T1000 (cell line): ENCODE measurements around the gene UNC119.
A peak's percentile ranks its signal among the peaks of the same experiment; 100 is the strongest.

Source experiments
- DNase-seq: peaks from one replicate; lab custom pipeline; 2025; ENCODE audit warnings: mixed read lengths; lab: John Stamatoyannopoulos, UW

UNC119 gene

DNA sequence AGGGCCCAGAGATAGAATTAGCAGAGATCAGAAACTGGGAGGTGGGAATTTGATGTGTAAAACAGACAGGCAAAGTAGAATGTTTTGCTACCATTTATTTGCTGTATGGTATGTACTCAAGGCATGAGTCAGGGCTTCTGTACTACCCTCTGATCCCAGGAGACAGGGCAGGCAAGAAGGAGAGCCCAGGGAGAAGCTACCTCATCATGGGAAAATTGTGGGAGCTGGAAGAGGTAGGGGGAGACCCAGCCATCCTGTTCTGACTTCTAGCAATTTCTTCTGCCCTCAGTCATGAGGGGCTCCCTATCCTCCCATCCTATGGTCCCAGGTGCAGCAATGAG, 20.6 kb upstream of the UNC119 start:
- DNase-seq: no peak

DNA sequence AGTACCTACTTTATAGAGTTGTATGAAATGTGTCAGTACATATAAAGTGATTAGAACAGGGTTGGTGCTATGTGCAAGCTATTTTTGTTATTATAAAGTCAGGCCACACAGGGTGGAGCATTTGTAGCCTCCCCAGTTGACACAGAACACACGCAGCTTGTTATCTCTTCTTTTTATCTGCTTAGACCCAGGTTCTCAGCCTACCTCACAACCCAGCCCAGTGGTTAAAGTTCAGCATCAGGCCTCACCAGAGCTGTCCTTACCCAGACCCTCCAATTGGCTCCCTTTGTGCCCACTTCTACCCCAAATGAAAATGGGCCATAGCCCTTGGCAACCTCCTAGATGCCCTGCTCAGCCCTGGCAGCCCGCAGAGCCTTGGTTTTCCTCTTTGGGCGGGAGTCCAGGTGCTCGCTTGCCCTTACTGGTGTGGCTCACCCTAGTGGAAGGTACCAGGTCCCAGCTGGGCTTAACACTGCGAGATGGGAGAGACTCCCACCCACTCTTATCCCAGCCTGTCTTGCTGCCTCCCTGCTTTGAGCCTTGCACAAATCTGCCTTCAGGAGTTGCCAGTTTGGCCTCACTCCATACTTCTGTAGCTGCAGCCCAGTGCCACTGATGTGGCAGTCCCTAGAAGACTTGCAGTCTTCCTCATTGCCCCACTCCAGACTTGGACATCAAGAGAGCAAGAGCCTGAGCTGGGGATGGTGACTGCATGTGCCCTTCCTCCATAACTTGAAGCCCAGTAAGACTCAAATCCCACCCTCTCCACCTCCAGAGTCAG, 20.0 kb upstream of the UNC119 start:
- no peak for DNase-seq

DNA sequence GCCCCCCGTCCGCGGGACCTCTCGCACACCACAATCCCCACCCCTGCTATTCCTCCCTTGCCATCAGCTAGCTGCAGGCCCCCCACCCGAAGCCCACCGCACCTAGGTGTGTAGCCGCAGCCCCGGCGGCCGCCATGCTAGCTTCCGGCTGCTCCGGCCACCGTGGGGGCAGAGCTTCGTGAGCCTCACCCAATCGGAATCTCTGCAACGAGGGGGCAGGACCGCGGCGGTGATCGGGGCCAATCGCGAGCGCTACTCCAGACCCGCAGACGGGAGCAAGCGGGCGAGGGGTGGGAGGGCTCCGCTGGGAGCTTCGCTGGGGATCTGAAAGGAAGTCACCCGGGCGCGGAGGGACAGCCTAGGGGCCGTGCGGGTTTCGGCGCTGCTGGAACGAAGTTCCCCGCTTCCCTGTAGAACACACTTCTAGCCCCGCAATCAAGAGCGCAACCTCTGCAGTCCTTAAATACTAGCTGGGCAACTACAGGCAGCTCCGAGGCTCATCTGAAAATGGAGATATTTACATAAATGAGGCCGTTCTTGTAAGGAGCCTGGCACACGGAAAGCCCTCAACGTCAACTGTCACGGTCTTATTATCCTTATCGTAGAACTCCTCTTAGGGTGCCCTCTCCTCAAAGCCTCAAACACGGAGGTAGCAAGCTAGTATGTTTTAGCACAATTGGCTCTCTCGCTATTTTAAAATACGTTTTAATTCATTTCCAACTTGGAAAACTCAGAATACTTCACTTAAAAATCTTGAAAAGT, 19.1 kb upstream of the UNC119 start, which contains the start of gene PIGS:
PIGS (minus strand) TSS at position 164 of the 762 bp plus-strand sequence; CDS start at position 136, 28 bp downstream.
- DNase-seq: peak; percentile 90

DNA sequence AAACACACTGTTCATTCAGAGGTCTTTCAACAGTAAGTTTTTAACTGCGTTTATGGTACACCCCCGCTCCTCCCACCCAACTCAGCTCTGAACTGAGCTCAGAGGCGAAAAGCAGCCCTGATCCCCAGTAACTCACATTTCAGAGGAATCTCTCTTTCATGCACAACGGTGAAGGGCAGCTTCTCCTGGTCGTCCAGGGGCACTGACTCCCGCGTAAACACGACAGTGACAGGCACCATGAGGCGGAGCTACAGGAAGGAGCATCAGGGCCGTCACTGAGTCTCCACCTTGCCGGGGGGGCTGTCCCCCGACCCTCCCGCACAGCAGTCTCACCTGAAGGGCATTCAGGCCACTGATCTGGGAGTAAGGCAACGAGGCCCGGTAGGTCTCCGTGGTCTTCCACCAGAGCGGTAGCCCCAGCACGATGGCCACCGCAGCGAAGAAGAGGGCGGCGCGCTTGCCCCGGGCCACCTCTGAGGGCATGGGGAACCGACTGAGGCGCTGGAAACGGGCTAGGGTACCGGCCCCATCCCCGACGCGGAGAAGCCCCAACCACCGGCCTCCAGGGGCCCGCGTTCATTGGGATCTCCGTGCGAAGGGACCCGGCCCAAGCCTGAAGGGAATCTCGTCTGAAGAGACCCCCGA, 18.4 kb upstream of the UNC119 start:
- no peak for DNase-seq

DNA sequence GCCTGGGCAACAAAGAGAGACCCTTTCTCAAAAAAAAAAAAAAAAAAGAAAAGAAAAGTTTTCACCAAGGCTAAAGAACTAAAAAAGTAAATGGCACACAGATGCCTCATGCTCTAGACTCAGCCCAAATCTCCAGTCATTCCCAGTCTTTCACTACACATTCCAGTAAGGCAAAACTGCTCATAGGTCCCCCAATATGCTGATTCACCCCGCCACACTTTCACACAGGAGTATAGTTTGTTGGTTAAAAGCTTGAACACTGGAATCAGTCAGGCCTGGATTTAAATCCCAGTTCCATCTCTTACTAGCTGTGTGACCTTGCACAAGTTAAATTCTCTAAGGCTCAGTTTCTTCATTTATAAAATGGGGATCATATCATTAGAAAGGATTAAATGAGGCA, 17.0 kb upstream of the UNC119 start:
- no peak for DNase-seq

DNA sequence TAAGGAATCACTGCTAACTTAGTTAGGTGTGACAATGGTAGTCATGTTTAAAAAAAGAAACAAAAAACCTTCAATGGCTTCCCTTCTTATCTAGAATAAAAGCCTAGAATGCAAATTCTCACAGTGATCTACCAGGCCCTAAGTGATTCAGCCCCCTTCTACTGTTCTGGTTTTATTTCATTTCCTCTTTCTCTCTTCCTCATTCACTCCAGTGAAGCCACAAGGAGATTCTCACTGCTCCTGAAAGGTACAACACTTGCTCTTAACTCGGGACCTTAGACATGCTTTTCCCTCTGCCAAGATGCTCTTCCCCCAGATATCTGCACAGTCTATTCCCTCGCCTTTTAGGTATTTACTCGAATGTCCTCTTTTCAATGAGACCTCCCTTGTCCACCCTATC, 15.2 kb upstream of the UNC119 start:
- no peak for DNase-seq

DNA sequence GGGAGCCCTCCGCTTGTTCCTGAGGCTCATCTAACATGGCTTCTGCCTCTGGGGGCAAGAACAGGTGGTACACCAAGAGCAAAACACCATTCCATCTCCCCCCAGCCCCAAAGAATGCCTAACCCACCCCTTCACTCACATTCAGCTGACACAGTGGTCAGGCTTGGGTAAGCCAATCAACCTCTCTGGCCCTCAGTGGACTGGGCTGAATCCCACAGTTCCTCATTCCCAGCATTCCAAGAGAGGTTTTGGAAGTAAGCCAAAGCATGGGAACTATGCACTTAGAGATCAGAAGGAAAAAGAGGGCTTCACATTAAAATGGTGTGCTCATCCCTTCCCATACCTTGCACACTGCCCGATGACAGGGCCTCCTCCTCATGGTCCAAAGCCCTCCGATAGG, 11.1 kb upstream of the UNC119 start:
- no peak for DNase-seq

DNA sequence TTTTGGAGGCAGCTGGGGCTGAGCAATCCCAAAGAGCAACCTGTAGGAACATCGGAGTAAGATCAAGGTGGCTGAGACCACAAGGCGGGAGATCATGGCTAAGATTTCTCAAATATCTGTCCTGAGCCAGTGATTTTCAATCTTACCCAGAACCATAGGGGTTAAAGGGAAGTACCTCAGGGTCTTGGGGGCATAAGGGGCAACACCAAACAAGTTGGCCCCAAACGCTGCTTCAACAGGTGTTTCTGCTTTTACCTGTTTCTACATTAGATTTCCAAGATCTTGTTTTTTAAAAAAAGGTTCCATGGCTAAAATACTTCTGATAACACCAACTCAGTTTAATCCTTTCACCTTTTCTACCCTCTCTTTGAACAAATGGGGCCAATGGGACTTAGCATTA, 2.6 kb upstream of the UNC119 start:
- DNase-seq: no peak

DNA sequence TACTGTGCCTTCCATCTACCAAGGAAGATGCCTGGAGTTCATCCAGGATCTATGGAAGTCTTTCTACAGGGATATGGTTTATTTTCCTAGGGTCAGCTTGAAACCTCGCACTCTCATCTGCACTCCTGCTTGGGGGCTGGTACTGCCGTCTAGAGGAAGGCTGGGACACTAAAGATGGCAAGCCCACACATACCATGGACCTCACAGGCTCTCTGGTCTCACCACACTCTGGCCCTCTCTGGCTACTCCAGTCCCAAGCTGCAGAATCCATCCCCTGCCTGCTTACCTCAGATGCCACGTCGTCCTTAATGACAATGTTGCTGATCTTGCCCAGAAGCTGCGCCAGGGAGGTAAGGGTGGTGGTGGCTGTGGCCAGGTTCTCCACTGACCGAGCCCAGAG, 2.1 kb upstream of the UNC119 start:
- no peak for DNase-seq

DNA sequence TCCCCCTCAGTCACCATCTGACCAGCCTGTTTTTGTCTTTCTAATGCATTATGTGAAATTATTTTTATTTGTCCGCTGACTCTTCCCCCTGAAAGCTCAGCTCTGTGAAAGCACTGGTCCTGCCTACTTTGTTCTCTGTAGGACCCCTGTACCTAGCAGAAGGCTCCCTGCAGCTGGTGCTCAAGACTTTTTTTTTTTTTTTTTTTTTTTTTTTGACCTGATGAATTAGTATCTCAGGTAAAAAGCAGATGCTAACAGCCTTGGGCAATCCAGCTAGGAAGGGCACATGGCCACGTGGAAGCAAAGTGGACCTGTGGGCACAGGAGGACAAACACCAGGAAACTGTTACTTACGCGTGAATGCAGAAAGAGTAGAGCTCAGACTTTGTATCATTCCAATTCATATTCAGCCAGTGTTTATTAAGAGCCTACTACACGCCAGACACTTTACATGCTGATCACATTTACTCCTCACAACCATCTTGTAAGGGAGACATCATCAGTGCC, 629 bp upstream of the UNC119 start:
- DNase-seq: no peak

DNA sequence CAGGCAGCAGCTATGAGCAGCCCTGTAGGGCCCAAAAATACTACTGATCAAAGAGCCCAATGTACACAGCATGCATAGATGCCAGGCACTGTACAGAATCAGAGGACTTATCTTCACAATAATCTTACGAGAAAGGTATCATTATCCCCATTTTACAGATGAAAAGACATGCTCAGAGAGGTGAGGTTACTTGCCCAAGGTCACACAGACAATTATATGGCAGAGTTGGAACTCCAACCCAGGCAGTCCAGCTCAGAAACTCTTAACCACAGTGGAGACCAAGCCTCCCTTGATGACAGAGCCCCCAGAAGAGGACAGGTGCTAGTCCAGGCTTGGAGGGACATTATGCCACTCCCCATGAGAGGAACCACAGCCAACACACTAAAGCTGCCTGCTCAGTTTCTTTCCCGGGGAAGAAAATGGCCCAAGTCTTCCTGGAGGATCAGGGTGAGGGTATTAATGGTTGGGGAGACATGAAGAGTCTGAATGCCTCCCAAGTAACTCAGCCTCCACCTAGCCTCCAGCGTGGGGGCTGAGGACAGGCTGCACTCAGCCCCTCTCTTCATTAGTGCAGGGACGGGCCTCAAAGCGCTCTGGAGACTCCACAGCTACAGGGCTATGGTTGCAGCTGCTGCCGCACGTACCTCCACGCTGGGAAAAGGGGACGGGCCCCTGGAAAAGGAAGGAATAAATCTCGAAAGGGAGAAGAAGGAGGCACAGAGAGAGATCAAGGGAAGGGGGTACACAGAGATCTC, 826 bp downstream of the UNC119 start:
- DNase-seq: no peak

DNA sequence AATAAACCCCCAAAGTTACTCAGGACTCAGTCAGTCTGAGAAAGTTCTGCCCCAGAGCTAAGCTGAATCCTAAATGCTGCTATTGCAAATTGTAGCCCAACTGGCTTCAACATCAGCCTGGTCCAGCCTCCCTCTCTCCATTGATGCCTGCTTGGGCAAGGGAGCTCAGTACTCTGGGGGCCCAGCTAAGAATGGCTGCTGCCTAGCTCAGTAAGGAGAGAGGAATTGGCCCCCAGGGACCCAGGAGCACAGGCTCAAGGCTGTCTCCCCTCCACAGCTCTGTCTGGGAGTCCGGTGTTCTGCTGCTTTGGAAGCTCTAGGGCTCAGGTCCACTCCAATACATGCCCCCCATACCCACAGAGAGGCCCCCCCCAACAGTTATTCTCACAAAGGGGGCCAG, 1.6 kb downstream of the UNC119 start:
- no peak for DNase-seq

DNA sequence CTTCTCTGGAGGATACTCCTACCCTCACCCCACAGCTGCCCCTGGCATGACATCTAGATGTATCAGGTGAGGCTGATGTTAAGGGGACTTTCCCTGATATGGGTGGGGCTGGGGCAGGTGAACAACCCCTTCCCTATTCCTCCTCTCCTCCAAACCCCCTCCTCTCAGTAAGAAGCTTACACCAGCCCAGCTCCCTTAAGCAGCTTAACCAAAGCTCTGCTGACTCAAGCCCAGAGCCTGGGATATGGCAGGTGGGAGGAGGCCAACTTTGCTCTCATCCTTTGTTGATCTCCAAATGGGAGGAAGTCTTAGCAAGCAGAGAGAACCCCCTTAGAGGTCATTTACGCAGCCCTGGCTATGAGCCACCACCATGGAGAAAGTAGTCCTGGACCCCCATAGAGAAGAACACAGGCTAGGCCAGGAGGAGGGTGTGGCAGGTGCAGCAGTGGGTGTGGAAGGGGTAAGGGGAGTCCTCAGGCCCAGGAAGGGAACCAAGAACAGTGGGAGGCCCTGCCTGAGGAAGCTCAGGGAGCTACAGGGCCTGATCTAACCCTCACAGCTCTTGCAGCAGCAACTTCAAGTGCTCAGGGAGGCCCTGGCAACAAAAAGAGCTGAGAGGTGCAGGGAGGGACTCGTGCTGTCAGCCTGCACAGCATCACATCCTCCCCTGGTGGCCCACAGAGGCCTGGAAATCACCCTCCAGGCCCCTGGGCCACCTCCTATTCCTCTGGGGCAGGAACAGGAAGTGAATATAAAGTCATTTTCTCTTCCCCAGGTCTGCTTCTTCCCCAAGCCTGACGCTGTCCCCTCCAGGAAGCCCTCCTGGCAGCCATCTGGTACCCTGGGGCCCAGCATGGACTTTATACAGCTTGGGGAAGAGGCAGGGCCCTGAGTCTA, 2.9 kb downstream of the UNC119 start:
- no peak for DNase-seq

DNA sequence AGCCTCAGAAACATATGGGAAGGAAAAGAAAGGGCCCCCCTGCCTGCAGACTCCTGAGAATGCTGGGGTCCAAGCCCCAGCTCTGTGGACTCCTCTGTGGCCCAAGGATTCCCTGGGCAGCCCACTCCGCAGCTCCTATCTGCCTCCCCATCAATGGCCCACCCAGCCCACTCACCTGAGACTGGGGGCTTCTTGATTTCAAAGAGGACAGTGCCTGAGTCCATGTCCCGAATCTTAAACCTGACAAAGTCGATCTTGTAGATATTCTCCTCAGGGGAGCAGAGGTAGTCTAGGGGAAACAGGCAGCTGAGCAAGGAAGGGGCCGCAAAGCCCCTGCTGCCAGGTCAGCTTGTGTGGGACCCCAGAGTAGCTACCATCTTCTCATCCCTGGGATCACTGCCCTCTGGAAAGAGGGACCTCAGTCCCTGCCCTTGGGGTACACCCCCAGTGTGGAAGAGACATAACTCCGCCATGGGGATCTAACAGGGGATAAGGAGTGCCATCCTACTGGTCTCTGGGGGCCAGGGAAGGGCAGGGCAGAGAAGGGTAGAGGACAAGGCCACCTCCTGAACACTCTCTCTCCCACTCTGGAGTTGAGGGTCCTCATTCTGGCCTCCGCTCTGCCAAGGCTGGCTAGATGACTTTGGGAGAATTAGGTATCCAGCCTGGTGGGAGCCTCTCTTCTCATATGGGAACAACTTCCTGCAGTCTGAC, 3.9 kb downstream of the UNC119 start:
- DNase-seq: no peak

DNA sequence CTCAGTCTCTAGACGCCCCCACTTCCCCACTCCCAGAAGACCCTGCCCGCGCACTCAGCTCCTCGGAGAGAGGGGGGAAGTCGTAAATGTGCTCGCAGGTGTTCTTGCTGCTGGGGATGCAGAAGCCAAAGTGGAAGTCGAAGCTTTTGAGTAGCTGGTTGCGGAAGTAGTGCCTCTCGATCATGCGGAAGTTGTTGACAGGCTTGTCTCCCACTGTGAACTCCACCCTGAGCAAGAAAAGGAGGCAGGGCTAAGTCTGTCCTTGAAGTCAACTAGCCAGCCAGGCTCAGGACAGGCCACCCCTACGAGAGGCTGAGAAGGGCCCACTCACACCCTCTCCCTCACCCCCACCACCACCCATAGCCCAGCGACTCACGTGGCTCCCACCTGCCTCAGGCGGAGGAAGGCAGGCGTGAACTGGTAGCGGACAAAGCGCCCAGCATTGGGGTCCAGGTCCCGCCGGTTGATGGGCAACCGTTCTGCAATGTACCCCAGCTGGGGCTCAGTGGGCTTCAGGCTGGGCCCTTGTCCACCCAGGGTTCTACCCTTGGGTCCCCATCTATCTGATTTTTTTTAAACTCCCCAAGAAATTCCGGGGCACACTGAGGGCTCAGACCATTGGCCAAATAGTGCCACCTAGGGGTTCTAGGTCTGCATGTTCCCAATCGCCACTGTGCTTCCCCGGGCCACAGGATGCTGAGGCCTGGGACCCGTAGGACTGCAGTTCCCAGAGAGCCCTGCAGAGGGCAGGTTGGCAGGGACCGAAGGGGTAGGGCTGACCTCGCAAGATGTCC, 4.6 kb downstream of the UNC119 start:
- DNase-seq: peak; percentile 21

DNA sequence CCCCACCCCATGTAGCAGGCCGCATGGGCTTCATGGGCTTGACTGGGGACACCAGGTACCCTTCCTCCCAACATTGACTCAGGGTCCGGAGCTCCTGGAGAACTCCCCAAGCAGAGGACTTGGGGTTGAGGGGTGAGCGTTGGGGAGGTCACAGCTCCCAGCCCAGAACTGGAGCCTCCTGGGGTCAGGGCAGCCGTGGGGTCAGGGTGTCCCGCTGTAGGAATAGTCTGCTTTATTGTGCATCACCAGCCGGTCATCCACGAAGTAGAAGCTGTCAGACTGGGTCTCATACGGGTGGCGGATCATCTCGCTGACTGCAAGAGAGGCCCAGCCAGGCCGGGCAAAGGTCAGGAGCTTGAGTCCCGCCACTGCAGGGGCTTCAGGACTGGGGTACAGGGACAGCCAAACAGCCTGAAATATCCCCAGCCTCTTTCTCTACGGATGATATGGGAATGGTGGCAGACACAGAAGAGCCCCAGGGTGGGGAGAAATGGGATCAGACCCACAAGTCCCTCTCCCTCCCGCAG, 5.3 kb downstream of the UNC119 start:
- DNase-seq: no peak

DNA sequence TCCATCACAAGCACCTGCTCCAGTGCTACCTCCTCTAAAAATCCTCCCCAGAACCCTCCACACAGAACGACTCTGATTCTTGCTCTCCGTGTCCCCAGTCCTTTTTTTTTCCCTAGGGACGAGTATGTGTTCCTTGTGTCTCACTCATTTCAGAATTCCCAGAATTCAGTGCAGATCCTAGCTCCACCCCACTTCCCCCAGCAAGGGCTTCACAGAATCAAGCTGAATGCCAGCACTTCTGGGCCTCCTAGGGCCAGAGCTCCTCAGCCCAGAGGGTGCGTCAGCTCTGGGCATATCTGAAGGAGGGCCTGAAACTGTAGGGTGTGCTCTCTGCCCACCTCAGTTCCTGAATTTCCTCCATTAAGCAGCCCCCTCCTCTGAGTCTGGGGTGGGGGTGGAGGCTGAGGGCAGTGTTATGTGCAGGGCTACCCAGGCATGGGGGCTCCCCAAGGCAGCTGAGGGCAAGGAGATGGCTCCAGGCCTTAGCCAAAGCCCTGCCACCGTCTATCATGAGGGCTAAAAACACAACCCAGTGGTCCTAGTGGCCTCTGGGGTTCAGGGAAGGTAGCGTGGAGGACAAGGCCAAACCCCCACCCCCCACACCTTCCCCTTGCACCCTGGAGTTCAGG, 6.5 kb downstream of the UNC119 start:
- no peak for DNase-seq

DNA sequence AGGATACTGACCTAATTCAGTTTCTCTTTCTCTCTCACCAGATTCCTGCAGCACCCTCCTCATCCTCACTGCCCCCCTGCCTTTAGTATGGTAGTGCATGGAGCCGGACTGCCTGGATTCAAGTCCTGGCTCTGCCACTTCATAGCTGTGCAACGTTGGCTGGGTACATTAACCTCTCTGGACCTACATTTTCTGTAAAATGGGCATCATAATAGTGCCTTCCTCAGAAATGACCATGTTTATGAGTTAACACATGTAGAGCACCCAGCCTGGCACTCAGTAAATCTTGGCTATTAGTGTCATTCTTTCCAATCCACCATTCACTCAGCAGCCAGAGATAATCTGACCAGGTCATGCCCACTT, 7.3 kb downstream of the UNC119 start:
- no peak for DNase-seq
